Mesendoderm (in vitro differentiated cells): Measurements from ENCODE around the gene PPP6R3.

Source experiments
- DNase-seq: peaks from one replicate; pipeline ENCODE4 v3.0.0; 2013
- H2AK5ac ChIP-seq: 2 replicates; pipeline ENCODE4 v1.6.1; 2013; ENCODE audit warnings: low read length, inconsistent platforms
- H2BK120ac ChIP-seq: 2 replicates; pipeline ENCODE4 v1.6.1; 2013; ENCODE audit warnings: low read depth, mild to moderate bottlenecking, low read length, moderate library complexity, mixed read lengths
- H2BK15ac ChIP-seq: replicated peaks from 2 replicates; pipeline ENCODE4 v1.6.1; 2013; ENCODE audit warnings: low read depth, mild to moderate bottlenecking, moderate library complexity
- H2BK5ac ChIP-seq: 2 replicates; pipeline ENCODE4 v1.6.1; 2013; ENCODE audit warnings: low read length, inconsistent platforms
- H3K18ac ChIP-seq: 2 replicates; pipeline ENCODE4 v1.6.1; 2013; ENCODE audit warnings: mild to moderate bottlenecking, low read length, mixed read lengths
- H3K23ac ChIP-seq: one replicate; pipeline ENCODE4 v1.6.1; 2013; ENCODE audit warnings: low read length
- H3K27ac ChIP-seq: 2 replicates; pipeline ENCODE4 v1.5.1; 2013; ENCODE audit warnings: low read depth, mild to moderate bottlenecking, inconsistent platforms, low read length, moderate library complexity
- H3K27me3 ChIP-seq: 2 replicates; pipeline ENCODE4 v1.6.1; 2013; ENCODE audit warnings: low read length, control low read depth, mild to moderate bottlenecking, inconsistent platforms; ENCODE audit not compliant: insufficient read depth, poor library complexity
- H3K36me3 ChIP-seq: 2 replicates; pipeline ENCODE4 v1.6.1; 2013; ENCODE audit warnings: low read length, inconsistent platforms; ENCODE audit not compliant: control insufficient read depth, insufficient read depth
- H3K4ac ChIP-seq: one replicate; pipeline ENCODE4 v1.6.1; 2013; ENCODE audit warnings: low read depth, mild to moderate bottlenecking, low read length, moderate library complexity
- H3K4me1 ChIP-seq: 2 replicates; pipeline ENCODE4 v1.6.1; 2013; ENCODE audit warnings: low read depth, low read length, inconsistent platforms; ENCODE audit not compliant: control insufficient read depth
- H3K4me2 ChIP-seq: 2 replicates; pipeline ENCODE4 v1.6.1; 2013; ENCODE audit warnings: low read length
- H3K4me3 ChIP-seq: 2 replicates; pipeline ENCODE4 v1.5.1; 2013; ENCODE audit warnings: mild to moderate bottlenecking, low read length
- H3K56ac ChIP-seq: one replicate; pipeline ENCODE4 v1.6.1; 2013; ENCODE audit warnings: low read length
- H3K79me1 ChIP-seq: 2 replicates; pipeline ENCODE4 v1.6.1; 2013; ENCODE audit warnings: low read length, inconsistent platforms
- H3K79me2 ChIP-seq: 2 replicates; pipeline ENCODE4 v1.6.1; 2013; ENCODE audit warnings: mild to moderate bottlenecking, low read length; ENCODE audit not compliant: control insufficient read depth, insufficient read depth
- H3K9ac ChIP-seq: 2 replicates; pipeline ENCODE4 v1.6.1; 2013; ENCODE audit warnings: low read length, inconsistent platforms
- H4K5ac ChIP-seq: one replicate; pipeline ENCODE4 v1.6.1; 2013; ENCODE audit warnings: low read length
- H4K8ac ChIP-seq: one replicate; pipeline ENCODE4 v1.6.1; 2013; ENCODE audit warnings: low read depth, mild to moderate bottlenecking, control low read depth, low read length, moderate library complexity
- whole genome bisulfite sequencing: extraction: QIAGEN DNeasy Blood & Tissue Kit; methylation state at CpG from one replicate; pipeline ENCODE4 v1.1.7; 2013; ENCODE audit warnings: low lambda C conversion rate, missing lambda C conversion rate; ENCODE audit not compliant: insufficient coverage; ENCODE audit errors: extremely low coverage; 5-methylcytosine and 5-hydroxymethylcytosine counted together

Gene PPP6R3

DNA sequence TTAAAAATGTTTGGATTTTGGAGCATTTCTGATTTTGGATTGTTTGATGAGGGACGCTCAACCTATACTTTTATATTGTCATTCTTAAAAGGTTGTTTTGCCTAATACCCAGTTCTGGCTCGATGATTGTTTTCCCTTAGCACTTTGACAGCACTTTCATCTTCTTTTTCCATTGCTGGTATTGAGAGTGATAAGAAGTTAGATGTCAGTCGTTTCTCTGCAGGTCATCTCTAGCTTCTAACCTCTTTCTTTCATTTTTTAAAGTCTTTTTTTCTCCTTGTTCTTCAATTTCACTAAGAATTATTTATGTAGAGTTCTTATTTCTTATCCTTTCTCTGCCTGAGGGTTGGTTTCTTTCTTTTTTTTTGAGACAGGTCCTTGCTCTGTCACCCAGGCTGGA is 18.8 kb downstream of the PPP6R3 start:
- H3K9ac ChIP-seq: no peak overlapping the region

DNA sequence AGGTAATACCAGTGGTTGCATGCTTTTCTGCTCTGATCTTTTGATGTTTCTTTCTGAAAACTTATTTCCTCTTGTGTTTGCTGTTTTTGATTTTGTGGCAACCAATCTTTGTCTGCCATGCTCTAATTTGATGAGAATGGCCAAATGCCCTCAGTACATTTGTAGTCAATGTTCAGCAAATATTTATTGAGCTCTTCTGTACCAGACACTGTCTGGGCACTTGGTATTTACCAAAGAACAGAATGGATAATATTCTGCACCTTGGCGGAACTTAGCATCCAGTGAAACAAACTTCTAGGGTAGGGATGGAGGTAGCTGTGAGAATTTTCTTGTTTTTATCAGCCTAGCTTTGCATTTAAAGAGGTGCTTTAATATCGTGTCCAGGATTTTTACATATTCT is 19.6 kb downstream of the PPP6R3 start:
- H2BK5ac ChIP-seq: no peak overlapping the region
- H2BK120ac ChIP-seq: no peak overlapping the region
- no peak for DNase-seq
- H3K56ac ChIP-seq: no peak overlapping the region
- no peak overlapping the region for H3K23ac ChIP-seq
- H2BK15ac ChIP-seq: no peak overlapping the region
- no peak overlapping the region for H4K8ac ChIP-seq
- no peak overlapping the region for H2AK5ac ChIP-seq
- H3K79me1 ChIP-seq: peaks cover 7% of the 10 kb centered on the region
- no peak overlapping the region for H4K5ac ChIP-seq
- no CpG with 5 or more reads among the region's 2 CpGs for WGBS
- no peak overlapping the region for H3K9ac ChIP-seq
- no peak overlapping the region for H3K4ac ChIP-seq
- H3K79me2 ChIP-seq: peaks cover 69% of the 10 kb centered on the region
- no peaks in the 10 kb centered on the region for H3K27me3 ChIP-seq
- no peak overlapping the region for H3K18ac ChIP-seq
- peaks cover 3% of the 10 kb centered on the region for H3K4me1 ChIP-seq
- no peak overlapping the region for H3K4me2 ChIP-seq
- H3K27ac ChIP-seq: no peak overlapping the region
- no peaks in the 10 kb centered on the region for H3K36me3 ChIP-seq
- no peak overlapping the region for H3K4me3 ChIP-seq

More for the DNA sequence above, 18.8 kb downstream of the PPP6R3 start:
- Histone ChIP-seq H4K8ac (no peak overlapping the region), H2BK5ac (no peak overlapping the region), H3K79me2 (peaks cover 66% of the 10 kb centered on the region), H2BK120ac (no peak overlapping the region), H4K5ac (no peak overlapping the region), H3K18ac (no peak overlapping the region), H3K27ac (no peak overlapping the region), H3K36me3 (no peaks in the 10 kb centered on the region), H3K56ac (no peak overlapping the region), H3K4me3 (no peak overlapping the region), H3K79me1 (peaks cover 7% of the 10 kb centered on the region), H3K23ac (no peak overlapping the region), H2AK5ac (no peak overlapping the region), H3K4me2 (no peak overlapping the region), H2BK15ac (no peak overlapping the region), H3K27me3 (no peaks in the 10 kb centered on the region), H3K4me1 (peaks cover 3% of the 10 kb centered on the region), H3K4ac (no peak overlapping the region)
- no CpG with 5 or more reads among the region's 3 CpGs for WGBS
- DNase-seq: no peak

DNA sequence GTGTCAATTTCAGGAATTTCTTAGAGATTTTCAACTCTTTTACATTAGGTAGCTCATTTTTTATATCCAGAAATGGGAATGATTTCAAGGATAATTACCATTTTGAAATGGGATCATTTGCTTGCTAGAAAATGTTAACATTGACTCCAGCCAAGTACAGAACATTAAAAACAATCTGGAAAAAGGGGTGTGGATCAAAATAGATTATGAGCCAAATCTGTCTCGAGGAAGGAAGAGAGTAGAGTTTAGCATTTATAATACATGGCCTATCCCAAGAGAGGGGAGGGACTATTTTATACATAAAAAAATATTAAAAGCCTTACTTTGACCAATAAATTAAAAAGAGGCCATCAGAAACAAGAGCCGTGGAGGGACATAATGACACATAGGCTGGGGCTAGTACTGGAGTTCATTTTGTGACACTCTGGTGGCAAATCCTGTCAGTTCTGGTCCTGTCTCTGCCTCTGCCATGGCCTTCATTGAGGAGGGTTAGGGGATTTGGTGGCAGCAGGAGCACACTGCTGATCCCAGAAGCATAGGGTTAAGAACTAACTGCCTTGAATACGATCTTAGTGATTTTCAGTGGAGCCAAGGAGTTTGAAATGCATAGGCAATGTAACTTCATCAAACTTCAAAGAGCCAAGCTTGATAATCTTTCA is 20.4 kb downstream of the PPP6R3 start:
- Histone ChIP-seq H3K4ac (no peak overlapping the region), H2BK15ac (no peak overlapping the region), H3K27me3 (no peaks in the 10 kb centered on the region), H3K27ac (no peak overlapping the region), H3K4me1 (peaks cover 3% of the 10 kb centered on the region), H2BK5ac (no peak overlapping the region), H3K4me3 (no peak overlapping the region), H4K5ac (no peak overlapping the region), H3K79me1 (peaks cover 7% of the 10 kb centered on the region), H4K8ac (no peak overlapping the region), H3K79me2 (peaks cover 76% of the 10 kb centered on the region), H3K36me3 (no peaks in the 10 kb centered on the region), H3K56ac (peak overlapping the region; percentile 19), H2BK120ac (no peak overlapping the region), H3K9ac (no peak overlapping the region), H2AK5ac (no peak overlapping the region), H3K23ac (peak overlapping the region; percentile 73), H3K18ac (no peak overlapping the region), H3K4me2 (no peak overlapping the region)
- no peak for DNase-seq
- no CpG with 5 or more reads among the region's 3 CpGs for WGBS

DNA sequence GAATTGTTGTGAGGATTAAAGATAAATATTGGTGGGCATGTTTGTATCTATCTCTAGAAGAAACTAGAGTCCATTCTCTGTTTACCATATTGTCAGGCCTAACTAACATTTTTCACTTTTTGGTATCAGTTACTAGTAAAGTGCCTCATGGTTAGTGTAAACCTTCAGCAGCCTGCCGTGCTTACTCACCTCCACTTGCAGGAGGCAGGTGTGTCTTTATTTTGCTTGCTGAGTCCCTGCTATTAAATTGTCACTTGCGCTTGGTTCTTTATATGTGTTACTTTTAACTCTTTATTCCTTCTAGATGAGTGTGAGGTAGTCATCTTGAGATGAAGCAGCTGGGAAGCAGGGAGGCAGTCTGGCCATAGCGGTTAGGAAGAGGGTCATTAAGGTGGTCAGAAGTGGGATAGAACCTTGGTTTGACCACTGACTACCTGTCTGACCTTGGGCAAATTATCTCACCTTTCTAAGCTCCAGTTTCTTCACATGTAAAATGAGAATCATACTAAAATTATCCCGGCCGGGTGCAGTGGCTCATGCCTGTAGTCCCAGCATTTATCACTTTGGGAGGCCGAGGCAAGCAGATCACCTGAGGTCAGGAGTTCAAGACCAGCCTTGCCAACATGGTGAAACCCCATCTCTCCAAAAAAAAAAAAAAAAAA is 21.2 kb downstream of the PPP6R3 start:
- H3K9ac ChIP-seq: no peak overlapping the region
- H3K79me1 ChIP-seq: peaks cover 7% of the 10 kb centered on the region
- H3K27ac ChIP-seq: no peak overlapping the region
- no peak overlapping the region for H2BK5ac ChIP-seq
- no peaks in the 10 kb centered on the region for H3K27me3 ChIP-seq
- H2AK5ac ChIP-seq: no peak overlapping the region
- DNase-seq: no peak
- no peak overlapping the region for H3K18ac ChIP-seq
- no peaks in the 10 kb centered on the region for H3K36me3 ChIP-seq
- H4K5ac ChIP-seq: no peak overlapping the region
- H3K4ac ChIP-seq: no peak overlapping the region
- peaks cover 76% of the 10 kb centered on the region for H3K79me2 ChIP-seq
- no peak overlapping the region for H2BK120ac ChIP-seq
- no peak overlapping the region for H2BK15ac ChIP-seq
- no peak overlapping the region for H3K23ac ChIP-seq
- no CpG with 5 or more reads among the region's 6 CpGs for WGBS
- no peak overlapping the region for H3K56ac ChIP-seq
- no peak overlapping the region for H4K8ac ChIP-seq
- H3K4me2 ChIP-seq: no peak overlapping the region
- H3K4me1 ChIP-seq: peaks cover 3% of the 10 kb centered on the region
- H3K4me3 ChIP-seq: no peak overlapping the region

DNA sequence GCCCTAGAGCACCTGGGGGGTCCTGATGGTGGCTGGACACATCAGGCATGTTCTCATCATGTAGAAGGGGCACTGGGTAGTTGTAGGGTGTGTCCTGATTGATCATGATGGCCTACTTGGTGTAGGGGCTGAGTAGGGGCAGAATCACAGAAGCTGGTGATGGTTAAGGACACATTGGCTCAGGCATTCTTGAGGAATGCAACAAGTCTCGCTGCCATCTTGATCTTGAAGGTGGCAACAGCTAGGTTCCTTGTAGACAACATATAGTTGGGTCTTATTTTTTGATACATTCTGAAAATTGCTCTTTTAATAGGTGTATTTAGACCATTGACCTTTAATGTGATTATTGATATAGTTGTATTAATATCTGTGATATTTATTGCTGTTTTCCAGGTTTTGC is 28.1 kb downstream of the PPP6R3 start:
- Histone ChIP-seq H2BK5ac (no peak overlapping the region), H3K56ac (no peak overlapping the region), H3K9ac (no peak overlapping the region), H3K27me3 (no peaks in the 10 kb centered on the region), H3K36me3 (no peaks in the 10 kb centered on the region), H3K4me3 (no peak overlapping the region), H3K79me1 (peaks cover 9% of the 10 kb centered on the region), H4K8ac (no peak overlapping the region), H3K23ac (no peak overlapping the region), H3K79me2 (peaks cover 83% of the 10 kb centered on the region), H2AK5ac (no peak overlapping the region), H3K18ac (no peak overlapping the region), H4K5ac (no peak overlapping the region), H2BK120ac (no peak overlapping the region), H3K4me1 (peaks cover 4% of the 10 kb centered on the region), H3K27ac (no peak overlapping the region), H3K4ac (no peak overlapping the region), H2BK15ac (no peak overlapping the region), H3K4me2 (no peak overlapping the region)
- DNase-seq: no peak
- WGBS: no CpG with 5 or more reads among the region's 1 CpG
